HuH-7 (cell line): ENCODE measurements around the gene NCKIPSD.

Source experiments
- DNase-seq: peaks from one replicate; pipeline ENCODE4 v3.0.0; 2011; ENCODE audit warnings: low spot score

The NCKIPSD gene

DNA sequence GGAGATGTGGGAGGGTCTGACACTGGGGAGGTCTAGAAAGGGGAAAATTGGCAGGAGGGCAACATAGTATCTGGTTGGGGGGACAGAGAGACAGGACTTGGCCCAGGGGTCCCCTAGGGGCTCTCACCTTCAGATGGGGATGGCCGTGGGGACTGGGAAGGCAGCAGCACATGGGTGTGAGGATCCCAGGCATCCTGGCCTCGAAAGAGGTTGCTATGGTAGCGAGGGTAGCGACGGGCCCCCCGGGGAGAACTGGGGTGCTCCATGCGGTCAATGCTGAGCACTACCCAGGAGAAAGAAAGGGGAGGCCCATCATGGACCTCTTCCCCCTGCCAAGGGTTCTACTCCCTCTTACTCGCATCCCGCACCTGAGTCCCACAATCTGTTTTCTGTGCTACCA lies 38.0 kb downstream of the NCKIPSD start:
- no peak for DNase-seq

DNA sequence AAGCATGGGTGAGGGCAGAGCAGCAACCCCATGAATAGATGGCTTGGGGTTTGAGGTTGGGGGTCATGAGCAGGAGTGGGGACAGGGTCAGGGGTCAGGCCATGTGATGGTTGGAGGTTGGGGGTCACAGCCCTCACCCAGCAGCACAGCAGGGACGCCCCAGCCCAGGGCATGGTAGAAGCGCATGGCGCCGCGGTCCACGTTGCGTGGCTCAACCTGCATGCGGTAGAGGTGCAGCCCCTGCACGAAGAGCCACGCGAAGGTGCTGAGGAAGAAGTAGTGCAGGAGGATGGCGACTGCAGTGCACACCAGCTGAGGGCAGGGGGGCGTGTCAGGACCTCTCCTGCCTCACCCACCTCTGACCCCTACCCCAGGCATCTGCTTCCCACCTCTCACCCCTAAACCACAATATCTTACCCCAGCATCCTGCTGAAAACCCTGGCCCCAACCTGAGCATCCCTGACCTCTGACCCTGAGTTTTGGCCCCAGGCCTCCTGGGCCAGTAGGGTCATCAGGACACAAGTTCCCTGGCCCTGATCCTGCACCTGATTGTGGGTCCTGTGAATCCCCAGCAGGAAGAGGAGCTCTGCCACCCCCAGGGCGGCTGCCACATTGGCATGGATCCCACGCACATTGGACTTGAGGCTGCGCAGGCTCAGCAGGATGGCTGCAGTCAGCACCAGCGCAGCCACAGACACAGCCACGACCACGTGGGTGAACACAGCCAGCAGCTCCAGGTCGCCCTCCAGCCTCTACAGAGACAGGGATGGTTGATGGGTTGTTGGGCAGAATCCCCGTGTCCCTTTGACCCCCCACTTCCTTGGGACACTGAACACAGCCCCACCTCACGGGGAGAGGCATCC lies 40.6 kb downstream of the NCKIPSD start:
- no peak for DNase-seq

DNA sequence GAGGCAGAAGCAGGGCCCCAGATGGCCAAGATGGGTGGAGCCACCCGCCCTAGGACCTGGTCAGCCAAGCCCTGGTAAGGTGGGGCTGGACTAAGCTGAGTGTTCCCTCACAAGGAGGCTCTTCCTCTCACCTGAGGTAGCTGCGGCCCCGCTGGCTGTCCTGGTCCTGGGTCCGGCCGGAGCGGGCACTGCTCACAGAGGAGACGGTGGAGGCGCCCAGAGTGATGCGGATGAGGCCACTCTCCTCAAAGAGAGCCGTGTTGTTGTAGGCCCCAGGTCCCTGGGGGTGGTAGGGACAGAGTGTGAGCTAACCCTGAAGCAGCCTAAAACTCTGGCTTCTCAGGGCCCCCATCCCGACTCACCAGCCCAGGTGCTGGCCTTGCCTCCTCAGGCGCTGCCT lies 43.1 kb downstream of the NCKIPSD start:
- no peak for DNase-seq

DNA sequence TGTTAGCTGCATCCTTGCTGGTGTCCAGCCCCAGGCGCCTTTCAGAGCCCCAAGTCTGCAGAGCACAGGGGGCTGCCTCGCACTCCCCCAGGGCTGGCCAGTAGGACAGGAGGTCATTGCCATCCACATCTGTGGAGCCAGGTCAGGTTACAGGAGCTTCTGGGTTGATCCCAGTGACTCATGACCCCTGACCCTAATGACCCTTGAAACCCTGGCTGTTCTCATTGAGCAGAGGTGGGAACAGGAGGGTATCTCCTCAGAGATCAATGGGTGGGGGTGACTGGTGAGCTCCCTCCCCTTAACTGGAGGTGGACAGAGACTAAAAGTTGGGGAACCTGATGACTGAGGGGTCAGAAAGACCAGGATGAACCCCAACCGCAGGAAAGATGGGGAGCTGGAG lies 44.3 kb downstream of the NCKIPSD start:
- no peak for DNase-seq

DNA sequence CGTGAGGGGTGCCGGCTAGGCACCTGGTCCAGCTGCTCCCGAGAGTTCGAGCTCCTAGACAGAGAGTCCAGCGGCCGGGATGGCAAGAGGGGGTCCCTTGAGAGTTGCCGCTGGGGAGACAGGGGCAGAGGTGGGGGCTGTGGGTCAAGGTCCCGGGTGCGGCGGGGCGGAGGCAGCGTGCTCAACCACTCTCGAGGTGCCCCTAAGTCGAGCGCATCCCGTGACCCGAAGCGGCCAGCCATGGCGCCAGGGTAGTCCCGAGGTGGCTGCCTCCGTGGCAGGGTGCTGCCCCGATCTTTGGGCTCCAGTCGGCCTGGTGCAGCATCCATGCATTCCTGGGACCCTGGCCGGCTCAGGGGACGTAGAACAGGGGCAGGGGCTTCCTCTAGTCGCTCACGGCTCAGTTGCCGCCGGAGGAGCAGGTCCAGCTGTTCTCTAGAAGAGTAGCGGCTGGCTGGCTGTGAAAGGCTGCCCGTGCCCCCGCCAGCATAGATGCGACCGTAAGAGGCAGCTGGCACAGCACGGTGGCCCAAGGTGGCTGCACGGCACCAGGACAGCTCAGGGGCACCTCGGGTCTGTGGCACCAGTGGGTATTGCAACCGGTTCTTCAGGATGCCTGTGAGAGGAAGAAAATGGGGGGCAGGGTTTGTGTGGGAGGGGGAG lies 45.6 kb downstream of the NCKIPSD start:
- no peak for DNase-seq

DNA sequence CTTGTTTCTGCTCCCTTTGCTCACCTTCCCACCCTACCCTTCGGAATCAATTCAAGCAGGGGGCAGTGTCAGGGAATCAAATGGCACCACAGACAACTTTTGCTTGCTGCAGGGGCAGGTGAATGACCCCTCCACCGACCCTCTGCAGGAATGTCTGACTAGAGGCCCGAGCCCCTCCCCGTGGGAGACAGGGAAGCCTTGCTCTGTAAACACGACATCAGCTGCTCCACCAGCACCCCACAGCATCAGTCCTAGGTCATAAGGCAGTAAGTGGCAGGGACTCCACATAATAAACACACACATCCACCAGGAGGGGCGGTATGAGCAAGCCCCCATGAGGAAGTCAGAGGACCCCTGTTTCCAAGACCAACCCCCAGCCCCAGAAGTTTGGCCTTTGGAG lies 48.4 kb downstream of the NCKIPSD start:
- DNase-seq, result no peak

DNA sequence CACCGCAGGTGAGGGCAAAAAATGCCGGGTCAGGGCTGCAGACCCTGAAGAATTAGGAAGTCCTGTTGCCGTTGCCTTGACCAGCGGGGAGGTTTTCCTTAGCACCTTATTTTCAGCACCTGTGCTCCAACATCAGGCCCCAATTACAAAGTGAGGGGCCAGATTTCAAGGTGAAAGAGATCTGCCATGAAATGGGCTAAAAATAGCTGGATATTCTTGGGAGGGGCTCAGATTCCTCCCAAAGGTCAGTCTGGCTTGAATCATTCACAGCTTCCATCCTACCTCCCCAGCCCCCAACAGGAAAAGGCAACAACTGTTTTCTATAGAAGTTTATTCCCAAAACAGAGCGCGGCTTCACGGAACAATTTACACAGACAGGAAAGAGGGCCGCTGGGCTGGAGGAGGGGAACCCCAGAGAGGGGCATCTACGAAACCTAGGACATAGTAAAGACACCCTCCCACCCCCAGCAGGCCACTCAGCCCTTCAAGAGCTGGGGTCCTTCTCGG lies 49.5 kb downstream of the NCKIPSD start:
- DNase-seq, result no peak

DNA sequence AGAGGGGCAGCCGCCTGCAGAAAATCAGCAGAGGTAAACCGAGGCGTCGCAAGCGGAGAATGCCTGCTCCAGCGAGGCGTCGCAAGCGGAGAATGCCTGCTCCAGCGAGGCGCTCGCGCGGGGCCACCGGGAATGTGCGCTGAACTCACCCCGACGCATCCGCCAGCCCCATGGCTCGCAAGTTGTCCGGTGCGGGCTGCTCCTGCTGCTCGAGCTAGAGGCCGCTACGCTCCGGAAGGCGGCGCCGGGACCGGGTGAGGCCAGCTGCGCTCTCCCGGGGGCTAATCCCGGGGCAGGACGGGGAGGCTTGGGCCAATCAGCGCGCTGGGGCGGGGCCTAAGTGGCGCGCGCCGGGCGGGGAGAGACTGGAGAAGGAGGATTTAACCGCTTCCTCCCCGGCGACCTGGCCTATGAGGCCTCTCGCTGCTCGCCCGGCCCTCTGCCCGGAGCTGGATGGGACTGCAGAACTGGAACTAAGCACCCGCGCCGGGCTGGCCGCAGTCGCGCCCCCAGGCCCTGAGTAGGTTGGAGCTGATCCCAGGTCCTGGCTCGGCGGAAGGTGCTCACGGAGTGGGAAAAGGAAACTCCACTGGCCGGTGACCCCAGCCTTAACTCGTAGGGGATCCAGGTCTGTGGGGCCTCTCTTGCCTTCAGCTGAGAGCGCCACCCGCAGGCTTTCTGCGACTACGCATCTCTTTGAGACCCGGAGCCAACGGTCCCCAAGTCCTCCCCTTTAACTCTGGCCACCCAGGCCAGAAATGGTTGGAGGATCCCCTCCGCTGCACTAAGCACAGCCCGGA lies 50.3 kb downstream of the NCKIPSD start, which contains the start of gene SLC26A6:
TSS of gene SLC26A6 (minus strand) at position 240 of the 800 bp plus-strand sequence. CDS start at position 172, 68 bp downstream.
- peak; percentile 100 for DNase-seq

DNA sequence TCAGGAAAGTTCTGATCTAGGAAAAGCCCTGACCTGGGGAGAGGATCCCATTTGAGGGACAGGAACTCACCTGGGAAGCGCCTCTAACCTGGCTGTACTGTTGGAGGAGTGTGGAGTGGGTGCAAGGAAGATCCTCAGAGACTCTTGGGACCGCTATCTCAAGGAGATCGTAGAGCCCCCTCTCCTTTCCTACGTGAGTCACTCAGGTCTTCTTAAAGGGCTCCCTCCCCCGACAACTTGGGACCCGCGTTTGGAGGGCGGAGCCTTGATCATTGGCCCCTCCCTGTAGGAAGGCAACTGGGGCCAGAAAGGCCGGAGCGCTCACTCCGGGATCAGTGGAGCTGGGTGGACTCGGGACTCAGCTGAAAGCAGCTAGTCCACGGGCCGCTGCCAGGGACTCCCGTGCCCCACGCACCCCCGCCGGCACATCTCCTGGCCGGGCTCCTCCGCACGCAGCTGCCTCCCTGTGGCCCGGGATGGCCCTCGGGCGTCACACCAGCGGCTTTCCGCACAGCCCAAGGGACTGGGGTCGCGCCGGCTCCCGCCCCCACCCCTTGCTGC lies 51.0 kb downstream of the NCKIPSD start:
- DNase-seq, result peak; percentile 87

DNA sequence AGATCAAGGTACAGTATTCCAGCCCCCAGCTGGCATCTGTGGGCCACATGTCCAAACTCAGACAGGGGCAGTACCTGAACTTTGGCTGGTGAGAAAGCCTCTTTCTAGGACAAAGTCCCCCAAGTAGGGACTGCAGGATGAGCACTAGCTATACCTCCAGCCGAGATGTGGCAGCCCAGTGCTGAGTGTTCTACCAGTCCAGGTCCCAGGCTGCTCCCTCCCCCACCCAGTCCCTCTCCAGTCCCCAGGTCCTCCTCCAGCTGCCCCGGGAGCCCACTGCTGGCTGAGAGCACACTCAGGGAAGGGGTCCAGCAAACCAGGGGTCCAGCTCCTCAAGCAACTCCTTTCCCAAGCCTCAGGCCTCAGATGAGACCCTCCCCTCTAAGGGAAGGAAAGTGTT lies 52.0 kb downstream of the NCKIPSD start:
- DNase-seq, result no peak

DNA sequence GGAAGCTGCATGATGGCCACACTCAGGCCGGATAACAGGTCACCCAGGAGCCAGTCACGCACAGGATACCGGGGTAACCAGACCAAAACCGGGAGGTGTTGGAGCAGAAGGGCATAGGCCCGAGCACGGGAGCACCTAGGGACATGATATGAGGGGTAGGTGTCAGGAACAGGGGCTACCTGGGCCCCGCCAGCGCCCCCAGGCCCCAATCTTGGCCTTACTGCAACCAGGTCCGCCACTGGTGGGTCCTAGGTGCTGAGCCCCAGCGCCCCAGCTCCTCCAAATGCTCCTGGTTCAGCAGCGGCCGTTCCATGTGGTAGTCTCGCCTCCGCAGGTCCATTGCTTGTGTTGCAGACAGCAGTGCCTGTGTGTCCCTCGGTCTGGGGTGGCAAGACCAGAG lies 52.5 kb downstream of the NCKIPSD start:
- DNase-seq, result no peak

DNA sequence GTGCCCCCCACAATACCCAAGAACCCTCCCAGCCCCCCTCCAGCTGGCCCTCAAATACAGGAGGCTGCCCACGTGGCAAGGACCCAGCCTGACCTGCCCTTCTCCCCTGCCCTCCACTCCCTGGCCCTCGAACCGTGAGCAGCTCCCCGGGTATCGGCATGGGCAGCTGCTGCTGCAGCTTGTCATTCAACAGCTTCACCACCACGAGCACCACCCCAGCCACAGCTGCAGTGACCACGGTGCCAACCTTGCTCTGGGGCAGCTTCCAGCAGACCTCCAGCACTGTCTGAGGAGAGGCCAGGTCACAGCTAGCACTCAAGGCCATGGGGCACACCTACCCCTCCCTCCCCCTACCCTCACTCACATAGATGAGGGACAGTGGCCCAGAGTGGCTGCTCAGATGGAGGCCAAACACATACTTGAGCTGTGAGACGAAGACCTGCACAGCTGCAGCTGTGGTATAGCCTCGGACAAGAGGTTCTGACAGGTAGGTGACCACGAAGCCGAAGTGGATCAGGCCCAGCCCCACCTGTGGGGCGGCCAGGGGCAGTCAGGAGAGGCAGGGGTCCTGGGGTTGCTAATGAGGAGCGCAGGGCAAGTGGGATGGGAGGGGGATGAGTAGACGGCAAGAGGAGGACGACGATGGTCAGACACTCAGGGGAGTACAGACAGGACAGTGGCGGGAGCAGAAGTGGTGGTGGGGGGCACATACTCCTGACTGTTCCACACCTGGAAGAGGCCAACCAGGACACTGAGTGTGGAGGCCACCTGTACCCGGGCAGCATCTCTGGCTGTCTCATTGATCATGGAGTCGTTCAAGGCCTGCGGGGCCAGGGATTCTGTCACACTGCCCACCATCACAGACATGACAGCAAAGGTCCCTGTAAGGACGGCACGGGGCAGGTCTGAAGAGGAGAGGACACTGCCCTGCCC lies 53.9 kb downstream of the NCKIPSD start:
- DNase-seq, result no peak

DNA sequence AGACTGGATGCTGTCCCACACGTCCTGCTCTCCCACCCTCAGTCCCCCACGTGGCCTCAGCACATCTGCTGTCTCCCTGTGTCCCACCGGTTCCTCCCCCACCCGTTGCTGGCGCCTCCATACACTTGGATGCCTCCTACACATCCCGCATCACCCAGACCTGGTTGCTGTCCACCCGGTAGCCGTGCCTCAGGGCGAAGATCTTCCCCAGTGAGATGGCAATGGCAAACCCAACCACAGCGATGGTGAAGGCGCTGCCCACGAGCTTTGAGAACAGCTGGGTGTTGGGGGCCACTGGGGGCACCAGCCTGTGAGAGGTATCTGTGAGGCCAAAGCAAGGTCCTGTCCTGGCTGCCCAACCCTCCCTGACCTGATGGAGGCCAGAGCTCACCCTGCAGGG lies 54.9 kb downstream of the NCKIPSD start:
- no peak for DNase-seq

DNA sequence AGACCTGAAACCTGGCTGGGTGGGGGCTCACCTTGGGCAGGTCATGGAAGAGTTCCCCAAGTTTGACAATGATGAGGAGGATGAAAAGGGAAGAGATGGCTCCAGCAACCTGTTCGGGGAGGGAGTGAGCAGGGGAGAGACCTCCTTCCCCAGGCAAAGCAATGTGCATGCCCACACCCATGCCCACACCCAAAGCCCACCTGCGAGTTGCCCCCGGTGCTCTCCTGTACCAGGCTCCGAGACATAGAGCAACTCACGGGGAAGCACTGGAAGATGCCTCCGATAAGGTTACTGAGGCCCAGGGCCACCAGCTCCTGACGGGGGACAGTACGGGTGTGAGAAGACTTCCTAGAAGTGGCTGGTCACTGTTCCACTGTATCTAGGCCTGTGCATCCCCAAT lies 55.3 kb downstream of the NCKIPSD start:
- no peak for DNase-seq

DNA sequence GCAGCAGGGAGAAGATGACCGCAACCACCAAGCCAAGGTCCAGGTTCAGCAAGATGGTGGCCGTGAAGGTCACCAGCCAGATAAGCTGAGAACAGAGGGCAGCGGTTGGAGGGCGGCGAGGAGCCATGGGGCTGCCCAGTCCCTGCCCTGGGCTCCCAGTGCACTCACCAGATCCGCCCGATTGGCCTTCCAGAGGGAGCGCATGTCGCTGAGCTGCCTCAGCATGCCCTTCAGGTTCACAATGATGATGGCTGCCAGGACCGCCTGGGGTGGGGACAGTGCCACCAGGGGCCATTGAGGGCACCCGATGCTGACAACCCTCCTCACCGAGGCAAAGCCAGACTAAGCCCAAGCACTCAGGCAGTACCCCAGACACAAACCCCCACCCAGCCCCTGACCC lies 55.8 kb downstream of the NCKIPSD start:
- no peak for DNase-seq

DNA sequence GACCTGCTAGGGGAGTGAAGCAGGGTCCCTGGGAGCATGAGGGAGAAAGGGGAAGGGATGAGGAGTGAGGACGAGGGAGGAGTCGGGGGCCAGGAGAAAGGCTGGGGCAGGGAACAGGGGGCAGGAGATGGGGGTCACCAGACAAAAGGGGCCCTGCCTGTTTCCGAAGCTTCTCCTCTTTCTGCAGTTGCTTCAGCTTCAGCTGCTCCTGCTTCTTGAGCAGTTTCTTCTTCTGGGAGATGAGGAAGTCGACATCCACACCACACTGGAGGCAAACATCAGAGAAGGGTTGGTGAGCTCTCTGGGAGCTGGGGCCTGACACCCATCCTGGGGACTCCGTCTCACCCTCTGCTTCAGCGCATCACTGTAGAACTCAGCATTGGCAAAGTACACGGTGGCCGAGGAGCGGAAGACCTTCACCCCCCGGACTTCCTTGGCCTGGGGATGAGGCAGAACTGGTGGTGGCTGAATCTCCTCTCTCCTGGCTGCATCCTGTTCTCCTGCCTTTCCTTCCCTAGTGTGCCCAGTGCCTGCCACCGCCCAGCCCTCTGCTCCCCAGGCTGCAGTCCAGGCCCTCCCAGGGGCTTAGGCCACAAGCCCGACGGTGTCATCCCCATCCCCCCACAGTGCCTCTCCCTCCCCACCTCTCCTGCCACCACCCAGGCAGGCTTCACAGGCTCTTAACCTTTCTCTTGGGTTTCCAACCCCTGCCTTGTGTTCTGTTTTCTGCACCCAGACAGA lies 57.3 kb downstream of the NCKIPSD start:
- DNase-seq, result no peak

DNA sequence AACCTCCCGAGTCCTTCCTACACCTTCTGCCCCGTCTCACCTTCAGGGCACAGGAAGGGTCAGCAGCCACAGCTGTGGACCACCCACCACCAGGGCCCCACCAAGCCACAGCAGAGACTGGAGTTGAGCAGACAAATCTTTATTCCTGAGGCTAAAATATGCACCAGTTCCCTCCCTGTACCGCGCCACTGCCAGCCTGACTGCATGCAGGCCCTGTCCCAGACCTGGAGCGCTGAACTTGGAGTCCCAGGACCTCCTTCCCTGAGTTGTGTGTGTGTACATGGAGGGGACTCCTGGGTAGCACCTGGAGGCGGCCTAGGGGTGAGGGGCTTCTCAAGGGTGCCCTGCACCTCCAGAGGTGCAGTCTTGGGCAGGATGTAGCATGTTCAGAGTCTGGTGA lies 60.1 kb downstream of the NCKIPSD start:
- no peak for DNase-seq

DNA sequence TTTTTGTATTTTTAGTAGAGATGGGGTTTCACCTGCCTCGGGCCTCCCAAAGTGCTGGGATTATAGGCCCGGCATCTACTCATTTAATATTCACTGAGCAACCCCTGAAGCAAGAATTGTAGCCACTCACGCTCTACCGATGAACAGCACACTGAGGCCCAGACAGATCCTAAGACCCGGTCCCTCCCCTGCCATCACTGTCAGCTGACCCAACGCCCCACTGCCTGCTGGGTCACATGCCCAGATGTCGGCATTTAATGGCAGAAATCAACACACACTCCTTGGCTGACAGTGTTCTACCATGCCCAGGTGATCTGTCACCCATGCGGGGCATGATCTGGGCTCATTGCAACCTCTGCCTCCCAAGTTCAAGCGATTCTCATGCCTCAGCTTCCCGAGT lies 60.9 kb downstream of the NCKIPSD start:
- no peak for DNase-seq

DNA sequence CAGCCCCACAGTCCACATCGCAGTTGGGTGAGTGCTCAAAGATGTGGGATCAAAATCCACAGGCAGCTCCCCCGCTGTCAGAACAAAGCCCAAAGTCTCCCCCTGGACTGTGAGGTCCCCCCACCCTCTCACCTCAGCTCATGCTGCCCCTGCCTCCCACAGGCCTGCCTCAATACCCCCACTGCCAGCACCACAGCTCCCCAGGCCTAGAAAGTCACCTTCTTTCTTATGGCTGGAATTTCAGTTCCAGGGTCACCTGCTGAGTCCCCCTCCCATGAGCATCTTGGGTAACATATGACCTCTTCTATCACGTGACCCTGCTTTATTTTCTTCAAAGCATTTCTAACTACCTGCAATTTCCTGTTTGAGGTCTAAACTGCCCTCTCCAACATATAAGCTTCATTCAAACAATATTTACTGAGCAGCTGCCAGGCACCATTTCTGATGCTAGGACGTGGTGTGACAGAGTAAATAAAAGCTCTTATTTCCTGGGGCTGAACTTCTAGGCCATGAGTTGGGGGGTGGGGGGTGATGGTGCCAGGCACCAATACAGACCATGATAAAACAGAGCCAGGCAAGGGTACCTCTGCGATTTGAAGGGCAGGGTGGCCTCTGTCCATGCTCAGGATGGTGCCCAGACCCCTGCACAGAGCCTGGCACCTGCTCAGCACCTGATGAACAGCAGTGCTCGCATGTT lies 61.7 kb downstream of the NCKIPSD start:
- DNase-seq, result no peak
